ENCODE data around the gene ATP6V0B. TPM values are rescaled to one million over a fixed set of nuclear protein-coding genes. Genes with fewer than 3 reads are reported as not detected.

The ATP6V0B gene
- total RNA-seq, 1 experiment from 2014 or later: 181 TPM

GRCh38 chr1:44027320-44027719 lies 52.6 kb downstream of the ATP6V0B start:
- H3K4me3 ChIP-seq (ENCODE audit: low read depth, low read length, poor library complexity, severe bottlenecking): no peak overlapping the region
- no peak for DNase-seq (ENCODE audit: low spot score)
- ChIA-PET POLR2A (ENCODE audit: low non-redundant PET) (no interaction called here), CTCF (interaction anchor here (0.8 kb wide), 1 partner anchor 20 kb away, joined by 4 read pairs; no protein-coding TSS in a partner anchor)
- H3K27ac ChIP-seq (ENCODE audit: low read depth, low read length, poor library complexity, severe bottlenecking): no peak overlapping the region
- TF ChIP-seq CTCF (conservative IDR thresholded peaks at IDR 0.05; ENCODE audit: low read depth, low read length): no peak
- TF ChIP-seq EZH2 (IDR thresholded peaks at IDR 0.05; ENCODE audit: borderline replicate concordance, low read depth, low read length, poor library complexity, severe bottlenecking): no peak
- H3K36me3 ChIP-seq (ENCODE audit: insufficient read depth, low read length, poor library complexity, severe bottlenecking): peaks cover 3% of the 10 kb centered on the region
- intact Hi-C loops (cut with micrococcal nuclease; ENCODE audit: unreplicated experiment): no loop called here
- H3K27me3 ChIP-seq (replicated peaks; ENCODE audit: insufficient read depth, low read depth, low read length, poor library complexity): no peaks in the 10 kb centered on the region
- H3K9me3 ChIP-seq (ENCODE audit: low read depth, low read length, poor library complexity, severe bottlenecking): no peaks in the 10 kb centered on the region
- BruUV-seq (replicated peaks): no TSS peak
- peaks cover 11% of the 10 kb centered on the region for H3K4me1 ChIP-seq (ENCODE audit: insufficient read depth, low read length, poor library complexity, severe bottlenecking)

Other genes with a start within 250 kb of the ATP6V0B start
- 25.1 and 28.1 TPM in 2 replicates for gene ARTN, start 41.2 kb upstream of the ATP6V0B start, total RNA-seq (2021)
- gene IPO13, start 28.0 kb upstream of the ATP6V0B start, total RNA-seq (2021): 44.1 and 53.4 TPM in 2 replicates
- gene DPH2, start 5.0 kb upstream of the ATP6V0B start, total RNA-seq (2021): 44.8 and 52.8 TPM in 2 replicates
- gene B4GALT2, start 4.2 kb downstream of the ATP6V0B start, total RNA-seq (2021): 71.5 and 76.4 TPM in 2 replicates
- 5.6 and 7.9 TPM in 2 replicates for gene CCDC24, start 16.6 kb downstream of the ATP6V0B start, total RNA-seq (2021)
- 31.4 and 40.8 TPM in 2 replicates for gene SLC6A9, start 56.5 kb downstream of the ATP6V0B start, total RNA-seq (2021)
- gene KLF17, start 143.9 kb downstream of the ATP6V0B start, total RNA-seq (2021): not detected in 2 replicates
- not detected in 2 replicates for gene KLF18, start 166.7 kb downstream of the ATP6V0B start, total RNA-seq (2021)
- gene DMAP1, start 238.5 kb downstream of the ATP6V0B start, total RNA-seq (2021): 37.3 and 41.0 TPM in 2 replicates

Data from A673 (cell line).